Muscle of back (tissue), 11 donors: Measurements from ENCODE around the gene CTNNA1. TPM values are rescaled to one million over a fixed set of nuclear protein-coding genes. Genes with fewer than 3 reads are reported as not detected.

Experiments
- DNase-seq, 3 donors: peaks; one replicate each; pipeline versions ENCODE4 v3.0.0 to v3.0.0-alpha.2; 2013
- polyA plus RNA-seq, 10 donors: library from polyadenylated mRNA; unstranded; fragments of 120-200 nt; gene quantifications; one replicate each; pipeline ENCODE4 v1.2.1, GENCODE V29; 2013; ENCODE audit not compliant: insufficient read length in 10 of 10

CTNNA1 gene
- polyA plus RNA-seq, 10 donors = 235 to 327 (median 283) TPM

GRCh38 chr5:138981586-138981985, 228.4 kb downstream of the CTNNA1 start:
- DNase-seq = no peak

GRCh38 chr5:138983984-138984383, 230.8 kb downstream of the CTNNA1 start:
- DNase-seq = no peak

Other genes starting within 250 kb of the CTNNA1 start
- gene ETF1, start 210.2 kb upstream of the CTNNA1 start, polyA plus RNA-seq = 10 to 100 TPM; 39.6 to 62.8 (median 48.8) TPM
- 100 to 1,000 TPM; 137 to 186 (median 154) TPM for gene HSPA9, start 178.0 kb upstream of the CTNNA1 start, polyA plus RNA-seq
- gene LRRTM2, start 121.9 kb downstream of the CTNNA1 start, polyA plus RNA-seq = under 1 TPM; 0.21 to 0.52 (median 0.43) TPM